Measurements from ENCODE around the gene MEIOB. TPM values are rescaled to one million over a fixed set of nuclear protein-coding genes. Genes with fewer than 3 reads are reported as not detected.

Gene MEIOB
- total RNA-seq, 1 experiment from 2014 or later: 1.3 TPM

- Histone ChIP-seq H4K91ac (ENCODE audit: insufficient read length, low read depth, low read length) (no peak overlapping the region), H3K4ac (ENCODE audit: low read depth, low read length) (no peak overlapping the region), H3K9ac (ENCODE audit: extremely low read depth, insufficient read length, low read length) (no peak overlapping the region), H3K23me2 (ENCODE audit: insufficient read length, low read depth, low read length, poor library complexity, severe bottlenecking) (no peaks in the 10 kb centered on the region), H2BK5ac (ENCODE audit: insufficient read length, low read length) (no peak overlapping the region), H4K8ac (replicated peaks; ENCODE audit: insufficient read length, low read depth, low read length) (no peak overlapping the region), H3K4me1 (ENCODE audit: insufficient read depth, low read length) (0 out of 2 replicates have a peak, but pooled peaks cover 2% of the 10 kb centered on the region), H3K9me3 (ENCODE audit: control insufficient read depth, low read depth, low read length) (no peaks in the 10 kb centered on the region), H4K5ac (ENCODE audit: insufficient read length, low read depth, low read length) (no peak overlapping the region), H3K79me2 (ENCODE audit: insufficient read depth, low read length) (0 out of 2 replicates have a peak, but pooled peaks cover 3% of the 10 kb centered on the region), H3K14ac (ENCODE audit: insufficient read depth, low read length) (no peak overlapping the region), H3K4me2 (ENCODE audit: insufficient read depth, insufficient read length, low read length) (no peak overlapping the region), H2AFZ (ENCODE audit: low read length) (no peak overlapping the region), H3T11ph (ENCODE audit: low read length) (no peak overlapping the region), H3K56ac (ENCODE audit: insufficient read length, low read depth, low read length) (no peak overlapping the region), H3K23ac (ENCODE audit: insufficient read length, low read depth, low read length) (no peak overlapping the region), H2AK5ac (ENCODE audit: insufficient read length, low read length) (no peak overlapping the region), H3K18ac (ENCODE audit: insufficient read length, low read depth, low read length) (no peak overlapping the region), H2BK120ac (ENCODE audit: low read depth, low read length, poor library complexity, severe bottlenecking) (no peak overlapping the region), H3K27me3 (ENCODE audit: insufficient read depth, low read length) (no peaks in the 10 kb centered on the region), H4K20me1 (ENCODE audit: control insufficient read depth, insufficient read depth, insufficient read length) (no peaks in the 10 kb centered on the region), H2BK20ac (ENCODE audit: low read depth, low read length, poor library complexity, severe bottlenecking) (no peak overlapping the region), H3K27ac (ENCODE audit: insufficient read length, low read depth, low read length) (no peak overlapping the region), H3K79me1 (ENCODE audit: insufficient read depth, low read depth, low read length, poor library complexity, severe bottlenecking) (peaks cover 5% of the 10 kb centered on the region), H2BK15ac (ENCODE audit: low read depth, low read length) (no peak overlapping the region), H2BK12ac (ENCODE audit: insufficient read length, low read depth, low read length) (no peak overlapping the region)
- Mint-ChIP-seq H3K9me3 (no peaks in the 10 kb centered on the region), H3K27me3 (ENCODE audit: low read depth) (peaks cover 8% of the 10 kb centered on the region), H3K36me3 (ENCODE audit: insufficient read depth in 1 of 3, low read depth in 3 of 3) (no peaks in the 10 kb centered on the region; a peak in 2 of 7 replicates), H3K27ac (no peak overlapping the region; a peak in 1 of 7 replicates), H3K4me3 (no peak overlapping the region), H3K4me1 (peaks cover 6 to 9% of the 10 kb centered on the region in 2 experiments; a peak in 3 of 4 replicates)
- TF ChIP-seq CTCF (conservative IDR thresholded peaks at IDR 0.05): no peak
- DNase-seq: no peak
- WGBS (ENCODE audit: extremely low coverage, insufficient read length, low lambda C conversion rate): no CpG with 5 or more reads among the region's 9 CpGs
Measured at GRCh38 chr16:1832838-1833454, 39.0 kb downstream of the MEIOB start.

Measured in H9 (cell line).